D721Med (cell line): Measurements from ENCODE around the gene PTPRQ.
A peak's percentile ranks its signal among the peaks of the same experiment; 100 is the strongest.

Experiments
- DNase-seq: peaks from one replicate; pipeline ENCODE4 v3.0.0; 2011; ENCODE audit warnings: low spot score; ENCODE audit not compliant: insufficient read length
- FAIRE-seq: peaks from 2 replicates; lab custom pipeline; 2011; peaks lifted over from hg19 to GRCh38; lab: Jason Lieb, UNC
- TF ChIP-seq, protein P1 (sequence below): IDR thresholded peaks from 2 replicates; pipeline ENCODE4 v1.5.1; 2012; ENCODE audit warnings: mild to moderate bottlenecking, control low read depth; ENCODE audit not compliant: insufficient read depth; ENCODE audit errors: missing control alignments

Gene PTPRQ

GRCh38 chr12:80697270-80697887, 253.3 kb downstream of the PTPRQ start:
- TF ChIP-seq, protein P1, sequence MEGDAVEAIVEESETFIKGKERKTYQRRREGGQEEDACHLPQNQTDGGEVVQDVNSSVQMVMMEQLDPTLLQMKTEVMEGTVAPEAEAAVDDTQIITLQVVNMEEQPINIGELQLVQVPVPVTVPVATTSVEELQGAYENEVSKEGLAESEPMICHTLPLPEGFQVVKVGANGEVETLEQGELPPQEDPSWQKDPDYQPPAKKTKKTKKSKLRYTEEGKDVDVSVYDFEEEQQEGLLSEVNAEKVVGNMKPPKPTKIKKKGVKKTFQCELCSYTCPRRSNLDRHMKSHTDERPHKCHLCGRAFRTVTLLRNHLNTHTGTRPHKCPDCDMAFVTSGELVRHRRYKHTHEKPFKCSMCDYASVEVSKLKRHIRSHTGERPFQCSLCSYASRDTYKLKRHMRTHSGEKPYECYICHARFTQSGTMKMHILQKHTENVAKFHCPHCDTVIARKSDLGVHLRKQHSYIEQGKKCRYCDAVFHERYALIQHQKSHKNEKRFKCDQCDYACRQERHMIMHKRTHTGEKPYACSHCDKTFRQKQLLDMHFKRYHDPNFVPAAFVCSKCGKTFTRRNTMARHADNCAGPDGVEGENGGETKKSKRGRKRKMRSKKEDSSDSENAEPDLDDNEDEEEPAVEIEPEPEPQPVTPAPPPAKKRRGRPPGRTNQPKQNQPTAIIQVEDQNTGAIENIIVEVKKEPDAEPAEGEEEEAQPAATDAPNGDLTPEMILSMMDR: no peak
- no peak for FAIRE-seq
- no peak for DNase-seq

GRCh38 chr12:80698256-80698655, 254.2 kb downstream of the PTPRQ start:
- FAIRE-seq (no peak), DNase-seq (no peak)
- TF ChIP-seq, protein P1: no peak

DNA sequence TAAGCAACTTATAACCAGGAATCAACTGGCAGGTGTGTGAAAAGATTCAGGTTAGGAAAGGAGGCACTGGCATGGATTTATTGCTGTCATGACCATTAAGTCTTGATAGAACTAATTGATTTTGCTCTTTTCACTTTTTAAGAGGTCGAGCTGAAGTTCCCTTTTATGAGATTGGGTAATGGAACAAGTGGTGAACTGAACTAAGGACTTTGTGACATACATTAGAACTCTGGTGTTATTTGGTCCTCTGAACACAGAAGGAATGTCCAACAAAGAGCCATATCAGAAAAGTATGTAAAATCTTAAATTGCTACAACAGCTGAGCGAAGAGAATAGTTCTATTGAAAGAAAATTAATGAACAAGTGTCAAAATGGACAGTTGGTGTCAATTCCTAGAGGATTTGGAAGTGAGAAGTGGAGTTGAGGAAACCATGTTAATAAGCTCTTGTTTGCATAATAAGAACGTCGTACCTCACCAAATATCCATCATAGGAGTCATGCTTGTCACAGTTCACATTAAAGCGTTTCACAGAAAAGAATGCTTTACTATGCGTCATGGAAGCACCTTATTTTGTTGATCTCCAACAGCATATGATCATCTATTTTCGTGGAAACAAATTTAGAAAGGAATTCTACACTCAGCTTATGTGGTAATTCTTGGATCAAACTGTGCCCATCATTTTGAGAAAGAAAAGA, 255.0 kb downstream of the PTPRQ start:
- TF ChIP-seq, protein P1: no peak
- no peak for FAIRE-seq
- no peak for DNase-seq

DNA sequence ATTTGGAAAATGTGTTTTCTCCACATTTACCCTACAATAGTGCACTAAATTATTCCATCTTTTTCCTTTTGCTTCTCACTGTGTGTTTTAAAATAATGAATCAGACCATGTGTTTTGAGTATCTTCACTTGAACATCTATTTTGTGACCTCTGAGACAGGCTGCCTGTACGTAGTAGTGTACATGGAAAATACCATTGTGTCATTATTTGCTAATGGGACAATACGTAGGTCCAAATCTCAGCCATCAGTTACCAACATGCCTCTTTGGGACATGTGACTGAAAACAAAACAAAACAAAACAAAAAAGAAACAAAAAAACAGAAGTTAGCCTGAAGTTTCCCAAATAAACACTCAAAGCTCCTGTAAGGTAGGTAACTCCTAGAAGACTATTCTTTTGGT, 256.3 kb downstream of the PTPRQ start:
- DNase-seq (no peak), FAIRE-seq (no peak)
- TF ChIP-seq, protein P1: no peak

GRCh38 chr12:80701388-80701787, 257.4 kb downstream of the PTPRQ start:
- TF ChIP-seq, protein P1: no peak
- no peak for DNase-seq
- peak; percentile 32 for FAIRE-seq

- DNase-seq (no peak), FAIRE-seq (no peak)
- TF ChIP-seq, protein P1: no peak
Measured at GRCh38 chr12:80702889-80703805, 259.1 kb downstream of the PTPRQ start.
